ENCODE data around the gene COL18A1. TPM values are rescaled to one million over a fixed set of nuclear protein-coding genes. Genes with fewer than 3 reads are reported as not detected.
"Not testable (repeated sequence)": the region's sequence is repeated elsewhere in the genome, so short reads cannot be mapped to it uniquely, and the experiment has no call there.

COL18A1 gene
- total RNA-seq, 1 experiment from 2014 or later: 676 TPM

GRCh38 chr21:45527151-45527999 is 122.4 kb downstream of the COL18A1 start:
- in situ Hi-C loops (cut with HindIII; ENCODE audit: low pct_unique_long_range_greater_than_20kb, low sequenced_read_pairs); H3K27me3 ChIP-seq (ENCODE audit: control insufficient read depth, insufficient read depth, low read length); intact Hi-C loops (cut with micrococcal nuclease; ENCODE audit: unreplicated experiment); H3K4me1 ChIP-seq (ENCODE audit: control insufficient read depth, insufficient read depth, low read length); ATAC-seq; BruUV-seq (replicated peaks); POLR2A ChIA-PET; H3K4me3 ChIP-seq (ENCODE audit: low read depth in 2 of 2, low read length in 2 of 2); H3K36me3 ChIP-seq (ENCODE audit: control insufficient read depth, insufficient read depth, low read length); H3K27ac ChIP-seq (ENCODE audit: low read length); DNase-seq (ENCODE audit: low read depth, low spot score); CTCF ChIA-PET; H3K9me3 ChIP-seq (ENCODE audit: control insufficient read depth, insufficient read depth, low read depth, low read length): not testable (repeated sequence)

GRCh38 chr21:45528028-45528705 is 123.2 kb downstream of the COL18A1 start:
- ChIA-PET CTCF (no interaction called here), POLR2A (no interaction called here)
- TF ChIP-seq, protein P1, sequence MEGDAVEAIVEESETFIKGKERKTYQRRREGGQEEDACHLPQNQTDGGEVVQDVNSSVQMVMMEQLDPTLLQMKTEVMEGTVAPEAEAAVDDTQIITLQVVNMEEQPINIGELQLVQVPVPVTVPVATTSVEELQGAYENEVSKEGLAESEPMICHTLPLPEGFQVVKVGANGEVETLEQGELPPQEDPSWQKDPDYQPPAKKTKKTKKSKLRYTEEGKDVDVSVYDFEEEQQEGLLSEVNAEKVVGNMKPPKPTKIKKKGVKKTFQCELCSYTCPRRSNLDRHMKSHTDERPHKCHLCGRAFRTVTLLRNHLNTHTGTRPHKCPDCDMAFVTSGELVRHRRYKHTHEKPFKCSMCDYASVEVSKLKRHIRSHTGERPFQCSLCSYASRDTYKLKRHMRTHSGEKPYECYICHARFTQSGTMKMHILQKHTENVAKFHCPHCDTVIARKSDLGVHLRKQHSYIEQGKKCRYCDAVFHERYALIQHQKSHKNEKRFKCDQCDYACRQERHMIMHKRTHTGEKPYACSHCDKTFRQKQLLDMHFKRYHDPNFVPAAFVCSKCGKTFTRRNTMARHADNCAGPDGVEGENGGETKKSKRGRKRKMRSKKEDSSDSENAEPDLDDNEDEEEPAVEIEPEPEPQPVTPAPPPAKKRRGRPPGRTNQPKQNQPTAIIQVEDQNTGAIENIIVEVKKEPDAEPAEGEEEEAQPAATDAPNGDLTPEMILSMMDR (IDR thresholded peaks at IDR 0.05): no peak
- TF ChIP-seq POLR2AphosphoS5 (IDR thresholded peaks at IDR 0.05; ENCODE audit: low read depth, low read length): no peak
- no peaks in the 10 kb centered on the region for H3K4me1 ChIP-seq (ENCODE audit: control insufficient read depth, insufficient read depth, low read length)
- DNase-seq (ENCODE audit: low read depth, low spot score): no peak
- no peaks in the 10 kb centered on the region for H3K36me3 ChIP-seq (ENCODE audit: control insufficient read depth, insufficient read depth, low read length)
- no peak for ATAC-seq
- in situ Hi-C loops (cut with HindIII; ENCODE audit: low pct_unique_long_range_greater_than_20kb, low sequenced_read_pairs): no loop called here
- no peak overlapping the region for H3K4me3 ChIP-seq (ENCODE audit: low read depth in 2 of 2, low read length in 2 of 2)
- intact Hi-C loops (cut with micrococcal nuclease; ENCODE audit: unreplicated experiment): no loop called here
- no peaks in the 10 kb centered on the region for H3K9me3 ChIP-seq (ENCODE audit: control insufficient read depth, insufficient read depth, low read depth, low read length)
- H3K27me3 ChIP-seq (ENCODE audit: control insufficient read depth, insufficient read depth, low read length): no peaks in the 10 kb centered on the region
- H3K27ac ChIP-seq (ENCODE audit: low read length): no peak overlapping the region
- no TSS peak for BruUV-seq (replicated peaks)

DNA sequence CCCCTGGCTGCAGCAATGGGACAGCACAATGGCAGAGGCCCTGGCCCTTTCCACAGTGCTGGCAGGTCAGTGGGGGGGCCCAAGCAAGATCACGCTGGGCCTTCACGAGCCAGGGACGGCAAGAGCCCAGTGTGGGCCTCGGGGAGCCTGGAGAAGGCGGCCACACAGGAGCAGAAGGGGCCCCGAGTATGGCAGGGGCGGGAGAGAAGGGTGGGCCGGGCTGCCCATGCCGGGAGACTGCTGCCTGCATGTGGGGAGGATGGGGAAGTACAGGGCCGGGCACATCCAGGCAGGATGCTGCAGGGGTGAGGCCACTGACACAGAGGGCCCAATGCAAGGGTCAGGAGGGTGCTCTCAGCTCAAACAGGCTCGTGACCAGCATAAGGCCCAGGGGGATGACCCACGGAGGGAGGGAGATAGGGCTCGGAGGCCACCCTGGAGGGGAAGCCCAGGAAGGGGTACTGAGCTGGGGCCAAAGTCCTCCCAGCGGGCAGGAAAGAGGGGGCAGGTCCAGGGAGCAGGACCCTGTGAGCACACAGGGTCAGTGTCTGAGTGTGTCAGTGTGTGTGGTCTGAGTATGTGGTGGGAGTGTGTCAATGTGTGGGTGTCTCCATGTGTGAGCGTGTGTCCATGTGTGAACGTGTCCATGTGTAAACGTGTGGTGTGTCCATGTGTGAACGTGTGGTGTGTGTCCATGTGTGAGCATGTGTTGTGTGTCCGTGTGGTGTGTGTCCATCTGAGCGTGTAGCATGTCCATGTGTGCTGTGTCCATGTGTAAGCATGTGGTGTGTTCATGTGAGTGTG is 124.2 kb downstream of the COL18A1 start:
- no peak for TF ChIP-seq SIN3A (IDR thresholded peaks at IDR 0.05; ENCODE audit: borderline replicate concordance, insufficient read depth, low read depth, low read length)
- CTCF ChIA-PET: no interaction called here
- no peaks in the 10 kb centered on the region for H3K27me3 ChIP-seq (ENCODE audit: control insufficient read depth, insufficient read depth, low read length)
- H3K9me3 ChIP-seq (ENCODE audit: control insufficient read depth, insufficient read depth, low read depth, low read length): no peaks in the 10 kb centered on the region
- BruUV-seq (replicated peaks): no TSS peak
- DNase-seq (ENCODE audit: low read depth, low spot score) (no peak), ATAC-seq (no peak)
- no peak overlapping the region for H3K4me3 ChIP-seq (ENCODE audit: low read depth in 2 of 2, low read length in 2 of 2)
- H3K36me3 ChIP-seq (ENCODE audit: control insufficient read depth, insufficient read depth, low read length): no peaks in the 10 kb centered on the region
- no peaks in the 10 kb centered on the region for H3K4me1 ChIP-seq (ENCODE audit: control insufficient read depth, insufficient read depth, low read length)
- intact Hi-C loops (cut with micrococcal nuclease; ENCODE audit: unreplicated experiment): no loop called here
- POLR2A ChIA-PET: no interaction called here
- in situ Hi-C loops (cut with HindIII; ENCODE audit: low pct_unique_long_range_greater_than_20kb, low sequenced_read_pairs): no loop called here
- no peak overlapping the region for H3K27ac ChIP-seq (ENCODE audit: low read length)

Data from Panc1 (cell line).